Prostate gland (tissue), 2 donors: ENCODE results near the gene TGFA.

Experiments
- POLR2A ChIP-seq: fragments of 450-650 bp; IDR thresholded peaks from one replicate; pipeline ENCODE4 v1.6.1; 2016; ENCODE audit warnings: antibody characterized with exemption, mild to moderate bottlenecking
- POLR2AphosphoS5 ChIP-seq: sonication (generic); formaldehyde crosslinking; IDR thresholded peaks from one replicate; pipeline ENCODE4 v1.6.1; 2017; ENCODE audit warnings: antibody characterized with exemption
- TF ChIP-seq, protein P1 (sequence below), 4 experiments: fragments of 200-600 bp in 2 of 4; fragments of 450-650 bp in 2 of 4; sonication (generic) in 2 of 4; IDR thresholded peaks; 1 replicate in 3 of 4; 2 replicates in 1 of 4; pipeline ENCODE4 v1.5.1; 2016 to 2019; ENCODE audit warnings: antibody characterized with exemption in 4 of 4, mild to moderate bottlenecking in 2 of 4, moderate library complexity in 2 of 4

DNA sequence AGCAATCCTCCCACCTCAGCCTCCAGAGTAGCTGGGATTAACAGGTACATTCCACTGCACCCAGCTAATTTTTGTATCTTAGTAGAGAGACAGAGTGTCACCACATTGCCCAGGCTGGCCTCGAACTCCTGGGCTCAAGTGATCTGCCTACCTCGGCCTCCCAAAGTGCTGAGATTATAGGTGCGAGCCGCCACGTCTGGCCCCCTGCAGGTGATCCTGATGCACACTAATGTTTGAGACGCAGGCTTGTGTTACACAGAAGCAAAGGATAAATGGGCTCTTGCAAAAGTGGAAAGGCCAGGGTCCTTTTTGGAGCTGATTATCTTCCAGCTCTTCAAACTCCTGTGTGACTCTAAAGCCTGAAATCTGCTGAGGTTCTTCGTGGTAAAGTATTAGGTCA lies 84.2 kb downstream of the TGFA start:
- TF ChIP-seq POLR2AphosphoS5 = no peak
- TF ChIP-seq POLR2A = no peak
- TF ChIP-seq, protein P1, sequence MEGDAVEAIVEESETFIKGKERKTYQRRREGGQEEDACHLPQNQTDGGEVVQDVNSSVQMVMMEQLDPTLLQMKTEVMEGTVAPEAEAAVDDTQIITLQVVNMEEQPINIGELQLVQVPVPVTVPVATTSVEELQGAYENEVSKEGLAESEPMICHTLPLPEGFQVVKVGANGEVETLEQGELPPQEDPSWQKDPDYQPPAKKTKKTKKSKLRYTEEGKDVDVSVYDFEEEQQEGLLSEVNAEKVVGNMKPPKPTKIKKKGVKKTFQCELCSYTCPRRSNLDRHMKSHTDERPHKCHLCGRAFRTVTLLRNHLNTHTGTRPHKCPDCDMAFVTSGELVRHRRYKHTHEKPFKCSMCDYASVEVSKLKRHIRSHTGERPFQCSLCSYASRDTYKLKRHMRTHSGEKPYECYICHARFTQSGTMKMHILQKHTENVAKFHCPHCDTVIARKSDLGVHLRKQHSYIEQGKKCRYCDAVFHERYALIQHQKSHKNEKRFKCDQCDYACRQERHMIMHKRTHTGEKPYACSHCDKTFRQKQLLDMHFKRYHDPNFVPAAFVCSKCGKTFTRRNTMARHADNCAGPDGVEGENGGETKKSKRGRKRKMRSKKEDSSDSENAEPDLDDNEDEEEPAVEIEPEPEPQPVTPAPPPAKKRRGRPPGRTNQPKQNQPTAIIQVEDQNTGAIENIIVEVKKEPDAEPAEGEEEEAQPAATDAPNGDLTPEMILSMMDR (IDR thresholded peaks at IDR 0.05) = no peak
